ENCODE results near the gene CALR. TPM values are rescaled to one million over a fixed set of nuclear protein-coding genes. Genes with fewer than 3 reads are reported as not detected.
"Not testable (repeated sequence)": the region's sequence is repeated elsewhere in the genome, so short reads cannot be mapped to it uniquely, and the experiment has no call there.

Gene CALR
- total RNA-seq, 2 experiments from 2014 or later = 726 to 779 TPM

DNA sequence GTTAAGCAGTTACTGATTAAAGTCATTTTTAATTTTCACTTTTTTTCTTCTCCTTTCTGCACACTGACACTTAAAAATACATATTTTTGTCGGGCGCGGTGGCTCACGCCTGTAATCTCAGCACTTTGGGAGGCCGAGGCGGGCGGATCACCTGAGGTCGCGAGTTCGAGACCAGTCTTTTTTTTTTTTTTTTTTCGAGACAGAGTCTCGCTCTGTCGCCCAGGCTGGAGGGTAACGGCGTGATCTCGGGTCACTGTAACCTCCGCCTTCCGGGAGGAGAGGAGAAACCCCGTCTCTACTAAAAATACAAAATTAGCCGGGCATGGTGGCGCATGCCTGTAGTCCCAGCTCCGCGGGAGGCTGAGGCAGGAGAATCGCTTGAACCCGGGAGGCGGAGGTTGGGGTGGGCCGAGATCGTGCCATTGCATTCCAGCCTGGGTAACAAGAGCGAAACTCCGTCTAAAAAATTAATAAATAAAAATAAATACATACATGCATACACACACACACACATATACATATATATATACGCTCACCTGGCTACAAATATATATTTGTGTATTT lies 19.1 kb downstream of the CALR start:
- CTCF ChIA-PET = interaction anchor here (4.4 kb wide), 1 partner anchor 8 kb away, joined by 32 read pairs; no protein-coding TSS in a partner anchor
- H3K36me3 Mint-ChIP-seq (ENCODE audit: low read depth) = peaks cover 17% of the 10 kb centered on the region
- H3K27me3 Mint-ChIP-seq, POLR2A ChIA-PET, DNase-seq, H3K9me3 Mint-ChIP-seq: not testable (repeated sequence)
- H3K27ac Mint-ChIP-seq = peak overlapping the region; percentile 98
- H3K4me3 Mint-ChIP-seq = peak overlapping the region; percentile 87
- H3K4me1 Mint-ChIP-seq = peaks cover 29% of the 10 kb centered on the region

DNA sequence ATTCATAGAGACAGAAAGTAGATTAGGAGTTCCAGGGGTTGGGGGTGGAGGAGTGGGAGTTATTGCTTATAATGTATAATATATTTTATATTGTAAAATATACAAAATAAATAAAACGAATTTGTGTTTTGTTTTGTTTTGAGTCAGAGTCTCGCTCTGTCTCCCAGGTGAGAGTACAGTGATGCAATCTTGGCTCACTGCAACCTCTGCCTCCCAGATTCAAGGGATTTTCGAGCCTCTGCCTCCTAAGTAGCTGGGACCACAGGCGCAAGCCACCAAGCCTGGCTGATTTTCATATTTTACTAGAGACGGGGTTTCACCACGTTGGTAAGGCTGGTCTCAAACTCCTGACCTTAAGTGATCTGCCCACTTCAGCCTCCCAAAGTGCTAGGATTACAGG lies 21.1 kb downstream of the CALR start:
- POLR2A ChIA-PET = no interaction called here

DNA sequence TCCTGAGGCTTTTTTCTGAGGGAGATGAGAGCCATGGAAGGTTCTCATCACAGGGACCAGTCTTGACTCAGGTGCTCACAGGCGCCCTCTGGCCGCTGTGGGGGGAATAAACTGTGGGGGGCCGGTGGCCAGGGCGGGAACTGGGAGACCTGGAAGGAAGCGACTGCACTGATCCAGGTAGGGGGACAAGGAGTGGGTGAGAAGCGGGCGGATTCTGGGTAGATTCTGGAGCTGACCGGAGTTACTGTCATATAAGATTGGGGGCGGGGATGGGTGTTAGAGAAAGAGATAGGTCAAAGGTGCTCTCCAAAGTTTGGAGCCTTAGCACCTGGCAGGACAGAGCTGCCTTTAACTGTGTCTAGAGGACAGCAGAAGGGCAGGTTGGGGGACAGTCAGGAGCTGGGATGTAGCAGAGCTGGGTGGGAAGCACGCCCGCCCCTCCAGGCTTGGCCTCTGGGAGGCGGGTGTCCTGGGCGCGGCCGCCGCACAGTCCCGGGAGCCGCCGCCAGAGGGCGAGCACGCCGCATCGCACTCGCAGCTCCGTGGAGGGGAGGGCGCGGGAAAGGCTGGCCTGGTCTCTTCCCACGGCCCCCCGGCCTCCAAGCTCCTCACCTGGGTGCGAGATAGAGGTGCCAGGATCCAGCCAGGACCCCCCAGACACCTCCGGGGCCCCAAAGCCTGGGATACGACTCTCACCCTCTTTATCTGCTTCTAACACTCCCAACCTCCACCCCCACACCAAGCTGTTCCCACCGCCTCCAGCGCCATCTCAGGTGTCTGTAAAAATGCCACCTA lies 26.8 kb downstream of the CALR start:
- ChIA-PET CTCF (interaction anchor here (0.5 to 5.9 kb wide), 71 partner anchors 10 to 289 kb away, joined by 3 to 98 read pairs (median 4); partner anchors contain the start of genes FARSA, GADD45GIP1, GCDH and IER2), POLR2A (interaction anchor here (0.6 to 2.0 kb wide), 3 partner anchors 58 to 144 kb away, joined by 3 to 6 read pairs (median 4); no protein-coding TSS in a partner anchor)
- peak; percentile 82 for DNase-seq
- no peaks in the 10 kb centered on the region for H3K36me3 Mint-ChIP-seq (ENCODE audit: low read depth)
- H3K27me3 Mint-ChIP-seq = no peaks in the 10 kb centered on the region
- peak overlapping the region; percentile 75 for H3K4me3 Mint-ChIP-seq
- H3K9me3 Mint-ChIP-seq = no peaks in the 10 kb centered on the region
- peak overlapping the region; percentile 80 for H3K27ac Mint-ChIP-seq
- H3K4me1 Mint-ChIP-seq = peaks cover 8% of the 10 kb centered on the region

More for the DNA sequence above, 21.1 kb downstream of the CALR start:
- Mint-ChIP-seq H3K36me3 (ENCODE audit: low read depth) (peaks cover 6% of the 10 kb centered on the region), H3K27ac (no peak overlapping the region), H3K4me3 (no peak overlapping the region), H3K9me3 (no peaks in the 10 kb centered on the region), H3K27me3 (no peaks in the 10 kb centered on the region), H3K4me1 (peaks cover 23% of the 10 kb centered on the region)
- CTCF ChIA-PET = interaction anchor here (1.0 to 1.7 kb wide), 2 partner anchors 10 to 74 kb away, joined by 3 to 5 read pairs; partner anchors contain the start of gene DAND5
- no peak for DNase-seq

DNA sequence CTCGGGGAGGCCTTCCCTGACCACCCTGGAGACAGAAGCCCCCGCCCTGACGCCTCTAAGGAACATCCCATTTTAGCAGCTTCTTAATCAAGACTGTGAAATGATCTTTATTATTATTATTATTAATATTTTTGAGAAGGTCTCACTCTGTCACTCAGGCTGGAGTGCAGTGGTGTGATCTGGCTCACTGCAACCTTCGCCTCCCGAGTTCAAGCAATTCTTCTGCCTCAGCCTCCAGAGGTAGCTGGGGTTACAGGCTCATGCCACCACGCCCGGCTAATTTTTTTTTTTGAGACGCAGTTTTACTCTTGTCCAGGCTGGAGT lies 27.4 kb downstream of the CALR start:
- Mint-ChIP-seq H3K27me3 (no peaks in the 10 kb centered on the region), H3K4me1 (peaks cover 8% of the 10 kb centered on the region), H3K9me3 (no peaks in the 10 kb centered on the region), H3K4me3 (peak overlapping the region; percentile 75), H3K36me3 (ENCODE audit: low read depth) (no peaks in the 10 kb centered on the region), H3K27ac (no peak overlapping the region)
- POLR2A ChIA-PET = interaction anchor here (0.7 to 2.0 kb wide), 2 partner anchors 58 to 81 kb away, joined by 3 to 6 read pairs; no protein-coding TSS in a partner anchor
- CTCF ChIA-PET = interaction anchor here (0.5 to 5.9 kb wide), 66 partner anchors 11 to 290 kb away, joined by 3 to 98 read pairs (median 5); partner anchors contain the start of genes FARSA, GADD45GIP1, GCDH and IER2
- DNase-seq = no peak

DNA sequence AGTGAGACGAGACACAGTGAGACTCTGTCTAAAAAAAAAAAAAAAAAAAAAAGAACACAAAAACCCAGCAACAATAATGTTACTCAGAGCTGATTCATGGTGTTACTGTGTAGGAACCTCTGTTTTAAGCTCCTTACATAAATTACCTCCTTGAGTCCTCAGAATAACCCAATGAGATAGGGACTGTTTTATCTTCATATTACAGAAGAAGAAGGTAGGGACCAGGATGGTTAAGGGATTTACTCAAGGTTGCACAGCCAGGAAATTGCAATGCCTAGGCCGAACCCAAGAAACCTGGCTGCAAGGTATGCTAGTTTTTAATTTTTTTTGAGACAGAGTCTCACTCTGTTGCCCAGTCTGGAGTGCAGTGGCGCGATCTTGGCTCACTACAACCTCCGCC lies 29.5 kb downstream of the CALR start:
- H3K27me3 Mint-ChIP-seq = no peaks in the 10 kb centered on the region
- no peak overlapping the region for H3K4me3 Mint-ChIP-seq
- DNase-seq = no peak
- H3K36me3 Mint-ChIP-seq (ENCODE audit: low read depth) = no peaks in the 10 kb centered on the region
- CTCF ChIA-PET = interaction anchor here (0.6 to 5.9 kb wide), 5 partner anchors 11 to 94 kb away, joined by 3 to 98 read pairs (median 4); no protein-coding TSS in a partner anchor
- no peaks in the 10 kb centered on the region for H3K9me3 Mint-ChIP-seq
- POLR2A ChIA-PET = no interaction called here
- no peak overlapping the region for H3K27ac Mint-ChIP-seq
- H3K4me1 Mint-ChIP-seq = peaks cover 8% of the 10 kb centered on the region

DNA sequence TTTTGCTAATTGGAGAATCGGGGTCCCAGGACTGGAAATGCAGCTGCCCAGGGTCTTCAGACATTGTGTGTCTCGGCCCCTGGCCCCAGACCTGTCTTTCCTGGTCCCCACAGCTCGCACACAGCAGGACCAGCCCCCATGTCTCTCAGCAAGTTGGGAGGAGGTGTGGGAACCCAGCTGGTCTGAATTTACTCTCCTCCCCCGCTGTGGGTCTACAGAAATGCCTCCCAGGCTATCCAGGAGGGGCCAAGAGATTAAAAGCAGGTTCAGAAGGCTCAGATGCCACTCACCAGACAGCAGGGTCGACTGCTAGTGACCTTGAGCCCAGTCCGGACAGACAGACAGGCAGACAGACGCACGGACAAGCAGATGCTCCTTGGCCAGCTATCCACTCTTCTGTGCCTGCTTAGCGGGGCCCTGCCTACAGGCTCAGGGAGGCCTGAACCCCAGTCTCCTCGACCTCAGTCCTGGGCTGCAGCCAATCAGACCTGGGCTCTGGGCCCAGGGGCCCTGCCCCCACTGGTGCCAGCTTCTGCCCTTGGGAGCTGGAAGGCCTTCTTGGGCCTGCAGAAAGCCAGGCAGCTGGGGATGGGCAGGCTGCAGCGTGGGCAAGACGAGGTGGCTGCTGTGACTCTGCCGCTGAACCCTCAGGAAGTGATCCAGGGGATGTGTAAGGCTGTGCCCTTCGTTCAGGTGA lies 31.0 kb downstream of the CALR start, which contains the start of gene DAND5:
DAND5 (plus strand) TSS at position 285 of the 697 bp plus-strand sequence; CDS start at position 370, 85 bp downstream.
- no peaks in the 10 kb centered on the region for H3K9me3 Mint-ChIP-seq
- H3K27ac Mint-ChIP-seq = no peak within 1 kb of the TSS
- ChIA-PET CTCF (interaction anchor here (1.9 to 5.9 kb wide), 2 partner anchors 9 kb away, joined by 5 to 98 read pairs; no protein-coding TSS in a partner anchor), POLR2A (no interaction called here)
- DNase-seq = no peak
- H3K36me3 Mint-ChIP-seq (ENCODE audit: low read depth) = no peaks in the 10 kb centered on the region
- peaks cover 8% of the 10 kb centered on the region for H3K4me1 Mint-ChIP-seq
- no peaks in the 10 kb centered on the region for H3K27me3 Mint-ChIP-seq
- H3K4me3 Mint-ChIP-seq = no peak within 1 kb of the TSS

DNA sequence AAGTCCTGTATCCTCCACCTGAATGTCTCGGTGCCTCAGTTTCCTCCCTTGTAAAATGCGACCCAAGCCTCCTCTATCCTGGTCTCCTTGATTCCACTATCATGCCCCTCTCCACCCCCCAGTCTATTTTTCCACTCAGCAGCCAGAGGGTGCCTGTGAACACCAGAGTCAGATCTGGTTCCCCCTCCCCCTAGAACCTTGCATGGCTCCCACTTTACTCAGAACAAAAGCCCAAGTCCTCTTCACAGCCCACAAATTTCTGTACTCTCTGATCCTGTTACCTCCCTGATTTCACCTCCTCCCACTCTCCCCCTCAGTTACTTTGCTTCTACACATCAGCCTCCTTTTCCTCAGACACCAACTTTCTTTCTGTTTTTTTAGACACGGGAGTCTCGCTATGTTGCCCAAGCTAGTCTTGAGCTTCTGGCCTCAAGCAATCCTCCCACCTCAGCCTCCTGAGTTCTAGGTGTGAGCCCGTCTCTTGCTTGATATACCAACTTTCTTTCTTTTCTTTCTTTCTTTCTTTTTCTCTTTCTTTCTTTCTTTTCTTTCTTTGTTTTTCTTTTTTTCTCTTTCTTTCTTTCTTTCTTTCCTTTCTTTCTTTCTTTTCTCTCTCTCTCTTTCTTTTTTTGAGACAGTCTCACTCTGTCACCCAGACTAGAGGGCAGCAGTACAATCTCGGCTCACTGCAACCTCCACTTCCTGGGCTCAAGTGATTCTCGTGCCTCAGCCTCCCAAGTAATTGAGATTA lies 31.8 kb downstream of the CALR start:
- Mint-ChIP-seq H3K36me3 (ENCODE audit: low read depth) (no peaks in the 10 kb centered on the region), H3K27me3 (no peaks in the 10 kb centered on the region), H3K9me3 (no peaks in the 10 kb centered on the region), H3K4me1 (peaks cover 3% of the 10 kb centered on the region), H3K4me3 (no peak overlapping the region), H3K27ac (no peak overlapping the region)
- ChIA-PET POLR2A (no interaction called here), CTCF (interaction anchor here (1.9 kb wide), 1 partner anchor 10 kb away, joined by 5 read pairs; no protein-coding TSS in a partner anchor)
- DNase-seq = no peak

DNA sequence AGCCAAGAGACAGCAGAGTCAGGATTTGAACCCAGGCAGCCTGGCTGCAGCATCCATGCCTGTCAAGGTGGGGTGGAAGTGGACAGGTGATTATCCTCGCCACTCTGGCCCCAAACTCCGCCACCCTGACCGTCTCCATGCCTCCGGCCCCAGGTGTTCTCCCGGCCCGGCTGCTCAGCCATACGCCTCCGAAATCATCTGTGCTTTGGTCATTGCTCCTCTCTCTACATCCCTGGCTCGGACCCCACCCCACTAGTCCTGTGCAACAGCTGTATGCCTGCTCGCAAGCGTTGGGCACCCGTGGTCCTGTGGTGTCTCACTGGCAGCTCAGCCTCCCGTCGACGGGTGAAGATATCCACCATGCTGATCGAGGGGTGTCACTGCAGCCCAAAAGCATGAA lies 34.8 kb downstream of the CALR start:
- ChIA-PET POLR2A (no interaction called here), CTCF (interaction anchor here (0.8 to 10.8 kb wide), 2 partner anchors 7 to 88 kb away, joined by 3 to 98 read pairs; partner anchors contain the start of gene DAND5)
- no peak overlapping the region for H3K27ac Mint-ChIP-seq
- no peaks in the 10 kb centered on the region for H3K9me3 Mint-ChIP-seq
- H3K4me1 Mint-ChIP-seq = no peaks in the 10 kb centered on the region
- H3K27me3 Mint-ChIP-seq = peaks cover 7% of the 10 kb centered on the region
- H3K36me3 Mint-ChIP-seq (ENCODE audit: low read depth) = no peaks in the 10 kb centered on the region
- no peak for DNase-seq
- no peak overlapping the region for H3K4me3 Mint-ChIP-seq

DNA sequence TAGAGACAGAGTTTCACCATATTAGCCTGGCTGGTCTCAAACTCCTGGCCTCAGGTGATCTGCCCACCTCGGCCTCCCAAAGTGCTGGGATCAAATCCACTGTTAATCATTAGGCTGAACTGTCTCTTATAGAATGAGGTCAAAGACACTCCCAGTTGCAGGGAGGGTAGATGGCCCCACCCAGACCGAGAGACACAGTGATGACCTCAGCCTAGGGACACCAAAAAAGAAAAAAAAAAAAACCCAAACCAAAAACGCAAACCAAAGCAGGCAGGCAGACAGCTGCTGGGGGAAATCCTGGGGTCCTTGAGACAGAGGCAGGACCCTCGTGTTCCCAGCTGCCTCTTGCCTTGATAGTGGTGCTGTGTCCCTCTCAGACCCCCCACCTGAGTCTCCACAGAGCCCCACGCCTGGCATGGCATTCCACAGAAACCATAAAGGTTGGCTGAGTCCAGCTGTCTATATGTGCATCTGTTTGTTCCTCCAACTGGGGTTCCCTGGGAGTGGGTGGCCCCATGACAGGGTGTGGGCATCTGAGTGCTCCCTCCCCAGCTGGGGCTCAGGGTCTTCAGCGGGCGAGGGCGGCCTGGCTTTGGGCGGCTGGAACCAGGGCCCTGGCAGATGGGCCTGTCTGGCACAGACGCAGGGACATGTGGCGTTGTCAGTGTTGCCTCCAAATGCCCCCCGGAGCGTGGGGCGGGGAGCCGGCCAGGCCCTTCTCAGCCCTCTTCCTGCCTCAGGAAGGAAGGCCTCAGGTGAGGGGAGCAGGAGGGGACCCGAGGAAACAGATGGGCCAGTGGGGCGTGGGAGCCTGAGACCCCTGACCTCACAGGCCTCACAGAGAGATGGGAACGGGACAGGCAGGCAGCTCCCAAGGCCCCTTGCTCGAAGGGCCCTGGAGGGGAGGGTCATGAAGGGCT lies 36.2 kb downstream of the CALR start:
- ChIA-PET POLR2A (no interaction called here), CTCF (interaction anchor here (0.9 to 10.8 kb wide), 5 partner anchors 8 to 130 kb away, joined by 3 to 98 read pairs (median 6); partner anchors contain the start of gene DAND5)
- Mint-ChIP-seq H3K36me3 (ENCODE audit: low read depth) (no peaks in the 10 kb centered on the region), H3K27ac (peak overlapping the region; percentile 25), H3K27me3 (peaks cover 7% of the 10 kb centered on the region), H3K4me1 (no peaks in the 10 kb centered on the region), H3K9me3 (no peaks in the 10 kb centered on the region), H3K4me3 (no peak overlapping the region)
- no peak for DNase-seq

DNA sequence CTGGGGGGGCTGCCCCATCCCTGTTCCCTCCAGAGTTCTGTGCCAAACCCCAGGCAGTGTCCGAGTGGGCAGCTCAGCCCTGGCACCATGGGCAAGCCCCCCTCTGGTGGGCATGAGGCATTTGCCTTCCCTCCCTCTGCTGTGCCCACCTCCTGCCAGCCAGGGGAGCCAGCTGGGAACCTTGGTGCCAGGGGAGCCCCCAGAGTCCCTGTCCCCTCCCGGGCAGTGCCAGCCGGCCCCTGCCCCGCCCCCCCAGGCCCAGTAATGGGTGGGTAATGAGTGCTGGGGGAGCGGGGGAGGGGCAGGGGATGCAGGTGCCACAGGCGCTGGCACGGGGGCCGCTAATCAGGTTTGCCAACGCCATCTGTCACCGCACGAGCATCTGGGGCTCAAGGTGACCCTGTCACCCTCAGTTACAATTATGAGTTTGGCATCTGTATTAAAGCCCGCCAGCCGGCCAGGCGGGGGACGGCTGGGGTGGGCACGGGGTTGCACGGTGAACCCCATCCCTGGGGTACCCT lies 36.9 kb downstream of the CALR start:
- Mint-ChIP-seq H3K36me3 (ENCODE audit: low read depth) (no peaks in the 10 kb centered on the region), H3K27me3 (peaks cover 7% of the 10 kb centered on the region), H3K4me3 (no peak overlapping the region), H3K27ac (no peak overlapping the region), H3K4me1 (no peaks in the 10 kb centered on the region), H3K9me3 (no peaks in the 10 kb centered on the region)
- POLR2A ChIA-PET = no interaction called here
- DNase-seq = no peak
- CTCF ChIA-PET = interaction anchor here (0.6 to 10.8 kb wide), 6 partner anchors 9 to 130 kb away, joined by 3 to 98 read pairs (median 6); partner anchors contain the start of gene DAND5

DNA sequence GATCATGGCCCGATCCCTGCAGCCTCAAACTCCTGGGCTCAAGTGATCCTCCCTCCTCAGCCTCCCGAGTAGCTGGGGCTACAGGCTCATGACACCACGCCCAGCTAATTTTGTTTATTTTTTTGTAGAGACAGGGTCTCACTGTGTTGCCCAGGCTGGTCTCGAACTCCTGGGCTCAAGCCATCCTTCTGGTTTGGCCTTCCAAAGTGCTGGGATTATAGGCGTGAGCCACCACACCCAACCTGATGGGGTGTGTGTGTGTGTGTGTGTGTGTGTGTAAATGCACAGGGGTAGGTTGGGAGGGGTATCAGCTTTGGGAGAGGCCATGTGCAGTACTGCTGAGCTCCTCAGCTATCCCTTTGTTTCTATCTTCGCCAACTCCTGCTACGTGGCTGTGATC lies 37.7 kb downstream of the CALR start:
- H3K4me1 Mint-ChIP-seq; H3K27me3 Mint-ChIP-seq; H3K9me3 Mint-ChIP-seq; H3K4me3 Mint-ChIP-seq; POLR2A ChIA-PET; H3K27ac Mint-ChIP-seq; H3K36me3 Mint-ChIP-seq (ENCODE audit: low read depth); DNase-seq: not testable (repeated sequence)
- CTCF ChIA-PET = interaction anchor here (1.0 to 10.8 kb wide), 6 partner anchors 10 to 129 kb away, joined by 3 to 98 read pairs (median 10); partner anchors contain the start of gene DAND5

All from activated CD4-positive, alpha-beta T cell treated with anti-CD3 and anti-CD28 coated beads, Interleukin-2, amount 10 ng/mL, durations not matched to agents 7 days and 5 days (primary cell).